Measurements from ENCODE around the gene BATF3.

DNA sequence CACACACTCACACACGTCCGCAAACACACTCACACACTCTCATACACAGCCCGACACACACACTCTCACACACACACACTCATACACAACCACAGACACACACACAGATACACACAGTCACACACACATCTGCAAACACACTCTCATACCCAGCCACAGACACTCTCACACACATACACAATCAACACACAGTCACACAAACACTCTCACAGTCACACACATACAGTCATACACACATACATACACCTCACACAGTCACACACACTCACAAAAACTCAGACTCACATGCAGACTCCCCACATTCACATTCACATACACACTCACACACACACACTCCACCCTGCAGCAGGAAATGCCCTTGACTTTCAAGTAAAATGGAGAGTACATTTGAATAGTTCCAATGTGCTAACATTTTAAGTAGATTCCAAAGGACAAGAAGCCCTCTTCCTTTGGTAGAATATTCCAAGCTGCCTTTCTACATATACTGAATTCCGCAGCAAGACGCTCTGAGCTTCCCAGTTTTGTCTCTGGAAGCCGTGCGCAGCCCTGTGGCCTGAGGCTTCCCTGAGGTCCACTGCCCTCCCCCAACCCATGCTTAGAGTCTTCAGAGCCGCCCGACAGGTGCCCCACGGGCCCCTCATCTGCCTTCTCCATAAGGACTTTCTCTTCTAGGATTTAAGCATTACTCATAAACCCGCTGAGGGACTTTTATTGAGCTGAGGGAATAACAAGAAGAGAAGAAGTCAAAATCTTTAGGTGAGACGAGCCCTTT, 9.7 kb downstream of the BATF3 start:
- TF ChIP-seq, protein P1, sequence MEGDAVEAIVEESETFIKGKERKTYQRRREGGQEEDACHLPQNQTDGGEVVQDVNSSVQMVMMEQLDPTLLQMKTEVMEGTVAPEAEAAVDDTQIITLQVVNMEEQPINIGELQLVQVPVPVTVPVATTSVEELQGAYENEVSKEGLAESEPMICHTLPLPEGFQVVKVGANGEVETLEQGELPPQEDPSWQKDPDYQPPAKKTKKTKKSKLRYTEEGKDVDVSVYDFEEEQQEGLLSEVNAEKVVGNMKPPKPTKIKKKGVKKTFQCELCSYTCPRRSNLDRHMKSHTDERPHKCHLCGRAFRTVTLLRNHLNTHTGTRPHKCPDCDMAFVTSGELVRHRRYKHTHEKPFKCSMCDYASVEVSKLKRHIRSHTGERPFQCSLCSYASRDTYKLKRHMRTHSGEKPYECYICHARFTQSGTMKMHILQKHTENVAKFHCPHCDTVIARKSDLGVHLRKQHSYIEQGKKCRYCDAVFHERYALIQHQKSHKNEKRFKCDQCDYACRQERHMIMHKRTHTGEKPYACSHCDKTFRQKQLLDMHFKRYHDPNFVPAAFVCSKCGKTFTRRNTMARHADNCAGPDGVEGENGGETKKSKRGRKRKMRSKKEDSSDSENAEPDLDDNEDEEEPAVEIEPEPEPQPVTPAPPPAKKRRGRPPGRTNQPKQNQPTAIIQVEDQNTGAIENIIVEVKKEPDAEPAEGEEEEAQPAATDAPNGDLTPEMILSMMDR (IDR thresholded peaks at IDR 0.05): no peak
- no peak for TF ChIP-seq POLR2A (IDR thresholded peaks at IDR 0.05)
